Neutrophil (primary cell): ENCODE measurements around the gene DAB1.

ENCODE experiments used
- H3K27ac ChIP-seq: fragments of 200-600 bp; sonication (generic); 2 replicates; pipeline ENCODE4 v1.5.1; 2016; ENCODE audit warnings: mild to moderate bottlenecking, moderate library complexity
- H3K27me3 ChIP-seq: fragments of 200-600 bp; sonication (generic); 2 replicates; pipeline ENCODE4 v1.6.0; 2016; ENCODE audit warnings: mild to moderate bottlenecking
- H3K36me3 ChIP-seq: fragments of 200-600 bp; sonication (generic); 2 replicates; pipeline ENCODE4 v1.5.1; 2017
- H3K4me1 ChIP-seq, 2 experiments: fragments of 200-600 bp in 1 of 2; sonication (generic) in 1 of 2; 1 replicate in 1 of 2; 2 replicates in 1 of 2; pipeline versions ENCODE4 v1.5.1 to v1.6.1; 2013 to 2016; ENCODE audit warnings: low read depth in 1 of 2, low read length in 1 of 2, mild to moderate bottlenecking in 1 of 2, moderate library complexity in 1 of 2; ENCODE audit not compliant: control insufficient read depth in 1 of 2, insufficient read depth in 1 of 2
- H3K4me3 ChIP-seq, 2 experiments: fragments of 200-600 bp in 1 of 2; sonication (generic) in 1 of 2; 1 replicate in 1 of 2; 2 replicates in 1 of 2; pipeline ENCODE4 v1.5.1; 2013 to 2016; ENCODE audit warnings: low read depth in 1 of 2, low read length in 1 of 2, mild to moderate bottlenecking in 1 of 2, moderate library complexity in 1 of 2
- H3K9me3 ChIP-seq: fragments of 200-600 bp; sonication (generic); 2 replicates; pipeline ENCODE4 v1.5.1; 2016
- CTCF ChIP-seq: fragments of 200-600 bp; sonication (generic); IDR thresholded peaks from 2 replicates; pipeline ENCODE4 v1.5.1; 2016; ENCODE audit warnings: antibody characterized with exemption

Gene DAB1

GRCh38 chr1:57295326-57295725 lies 128.5 kb downstream of the DAB1 start:
- no peaks in the 10 kb centered on the region for H3K4me1 ChIP-seq
- H3K27ac ChIP-seq, result no peak overlapping the region
- no peaks in the 10 kb centered on the region for H3K36me3 ChIP-seq
- no peaks in the 10 kb centered on the region for H3K9me3 ChIP-seq
- no peak overlapping the region for H3K4me3 ChIP-seq
- peaks cover 3% of the 10 kb centered on the region for H3K27me3 ChIP-seq
- TF ChIP-seq CTCF, result no peak

- no peak for TF ChIP-seq CTCF
- Histone ChIP-seq H3K27ac (no peak overlapping the region), H3K9me3 (no peaks in the 10 kb centered on the region), H3K4me3 (no peak overlapping the region), H3K36me3 (no peaks in the 10 kb centered on the region), H3K27me3 (peaks cover 3% of the 10 kb centered on the region), H3K4me1 (no peaks in the 10 kb centered on the region)
Measured at GRCh38 chr1:57294177-57294576, 129.7 kb downstream of the DAB1 start.

GRCh38 chr1:57293214-57293613 lies 130.6 kb downstream of the DAB1 start:
- H3K36me3 ChIP-seq, result no peaks in the 10 kb centered on the region
- no peak for TF ChIP-seq CTCF
- no peaks in the 10 kb centered on the region for H3K9me3 ChIP-seq
- H3K4me3 ChIP-seq, result no peak overlapping the region
- no peak overlapping the region for H3K27ac ChIP-seq
- H3K4me1 ChIP-seq, result no peaks in the 10 kb centered on the region
- H3K27me3 ChIP-seq, result peaks cover 3% of the 10 kb centered on the region

GRCh38 chr1:57289781-57290180 lies 134.1 kb downstream of the DAB1 start:
- Histone ChIP-seq H3K27ac (no peak overlapping the region), H3K4me3 (no peak overlapping the region), H3K36me3 (no peaks in the 10 kb centered on the region), H3K9me3 (no peaks in the 10 kb centered on the region), H3K27me3 (peaks cover 3% of the 10 kb centered on the region), H3K4me1 (no peaks in the 10 kb centered on the region)
- no peak for TF ChIP-seq CTCF

GRCh38 chr1:57285992-57286391 lies 137.9 kb downstream of the DAB1 start:
- Histone ChIP-seq H3K36me3 (no peaks in the 10 kb centered on the region), H3K4me1 (no peaks in the 10 kb centered on the region), H3K9me3 (no peaks in the 10 kb centered on the region), H3K4me3 (no peak overlapping the region), H3K27me3 (peaks cover 2% of the 10 kb centered on the region), H3K27ac (no peak overlapping the region)
- TF ChIP-seq CTCF, result no peak

GRCh38 chr1:57282411-57282810 lies 141.4 kb downstream of the DAB1 start:
- no peak for TF ChIP-seq CTCF
- H3K4me1 ChIP-seq, result no peaks in the 10 kb centered on the region

More at GRCh38 chr1:57282411-57282810, 141.4 kb downstream of the DAB1 start:
- H3K27ac ChIP-seq, result no peak overlapping the region
- H3K36me3 ChIP-seq, result no peaks in the 10 kb centered on the region
- no peaks in the 10 kb centered on the region for H3K27me3 ChIP-seq
- H3K4me3 ChIP-seq, result no peak overlapping the region
- no peaks in the 10 kb centered on the region for H3K9me3 ChIP-seq
